Tibial nerve (tissue), 4 donors: ENCODE results near the gene UBASH3B. TPM values are rescaled to one million over a fixed set of nuclear protein-coding genes. Genes with fewer than 3 reads are reported as not detected.

Experiments
- DNase-seq, 2 donors: peaks; one replicate each; pipeline ENCODE4 v3.0.0-alpha.2; 2019; ENCODE audit warnings: low spot score in 2 of 2
- H3K27ac ChIP-seq, 4 donors: fragments of 200-600 bp; sonication (generic) in 3 of 4; one replicate each; pipeline ENCODE4 v1.5.1; 2017 to 2019; ENCODE audit warnings: mild to moderate bottlenecking in 1 of 4
- H3K27me3 ChIP-seq, 2 donors: fragments of 200-600 bp; sonication (generic) in 1 of 2; one replicate each; pipeline versions ENCODE4 v1.5.1 to v1.6.0; 2017 to 2019
- H3K36me3 ChIP-seq, 3 donors: fragments of 200-600 bp; sonication (generic); one replicate each; pipeline ENCODE4 v1.5.1; 2018 to 2019
- H3K4me1 ChIP-seq, 4 donors: fragments of 200-600 bp; sonication (generic) in 3 of 4; one replicate each; pipeline ENCODE4 v1.5.1; 2017 to 2019
- H3K4me3 ChIP-seq, 4 donors: fragments of 200-600 bp; sonication (generic) in 3 of 4; one replicate each; pipeline ENCODE4 v1.5.1; 2017 to 2019; ENCODE audit warnings: mild to moderate bottlenecking in 1 of 4, moderate library complexity in 1 of 4
- H3K9me3 ChIP-seq, 4 donors: fragments of 200-600 bp; sonication (generic) in 3 of 4; one replicate each; pipeline ENCODE4 v1.5.1; 2017 to 2019
- EP300 ChIP-seq, 2 donors: sonication (generic); formaldehyde crosslinking; IDR thresholded peaks; one replicate each; pipeline ENCODE4 v1.6.1; 2017; ENCODE audit warnings: antibody characterized with exemption in 2 of 2, mild to moderate bottlenecking in 1 of 2
- POLR2A ChIP-seq, 2 donors: fragments of 450-650 bp; IDR thresholded peaks; one replicate each; pipeline ENCODE4 v1.6.1; 2017; ENCODE audit warnings: antibody characterized with exemption in 2 of 2, mild to moderate bottlenecking in 2 of 2, moderate library complexity in 2 of 2
- WGBS, 2 donors: methylation state at CpG; one replicate each; pipeline ENCODE4 v1.1.5; 2018; 5-methylcytosine and 5-hydroxymethylcytosine counted together
- total RNA-seq, 4 donors: library from RNA; depleted of rRNA; stranded (reverse); fragments of >200 nt; gene quantifications; one replicate each; pipeline ENCODE4 v1.1.0, GENCODE V29; 2016
- TF ChIP-seq, protein P1 (sequence below), 5 experiments: fragments of 200-600 bp in 3 of 5; fragments of 450-650 bp in 2 of 5; sonication (generic) in 3 of 5; IDR thresholded peaks; one replicate each; pipeline ENCODE4 v1.5.1; 2016 to 2019; ENCODE audit warnings: antibody characterized with exemption in 5 of 5, mild to moderate bottlenecking in 3 of 5, moderate library complexity in 2 of 5

UBASH3B gene
- total RNA-seq, 4 donors from 2014 or later, result 0.66 to 5.1 (median 1.8) TPM

DNA sequence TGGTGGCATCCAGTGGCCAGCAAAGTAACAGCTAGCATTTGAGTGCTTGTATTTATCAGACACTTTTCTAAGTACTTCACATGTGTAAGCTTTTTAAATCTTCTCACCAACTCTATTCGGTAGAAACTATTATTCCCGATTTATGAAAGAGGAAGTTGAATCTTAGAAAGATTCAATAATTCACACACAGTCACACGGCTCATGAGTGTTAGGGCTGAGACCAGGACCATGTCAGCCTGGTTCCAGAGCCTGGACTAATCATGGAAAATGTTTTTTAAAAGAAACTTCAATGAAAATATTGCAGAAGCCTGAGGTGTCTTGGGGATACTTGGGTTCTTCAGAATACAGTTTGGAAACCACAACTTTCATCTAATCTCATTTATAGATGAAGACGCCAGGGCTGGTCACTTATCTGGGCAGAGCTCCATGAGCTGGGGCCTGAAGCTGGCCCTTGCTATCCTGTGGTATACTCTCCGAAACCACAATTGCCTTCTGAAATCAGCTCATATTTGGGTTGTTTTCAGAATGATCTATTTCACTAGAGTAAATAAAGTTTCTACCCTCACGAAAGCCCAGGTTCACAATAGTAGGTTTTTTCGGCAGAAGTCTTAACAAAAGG, 178.4 kb downstream of the UBASH3B start:
- Histone ChIP-seq H3K36me3 (no peaks in the 10 kb centered on the region), H3K27ac (peak overlapping the region in 1 of 4 donors; percentile 0), H3K27me3 (no peaks in the 10 kb centered on the region), H3K4me3 (no peak overlapping the region), H3K4me1 (no peaks in the 10 kb centered on the region), H3K9me3 (no peaks in the 10 kb centered on the region)
- WGBS, 2 donors, result 69% methylated on average over 7 of the region's 7 CpGs
- no peak for DNase-seq
- TF ChIP-seq, protein P1, sequence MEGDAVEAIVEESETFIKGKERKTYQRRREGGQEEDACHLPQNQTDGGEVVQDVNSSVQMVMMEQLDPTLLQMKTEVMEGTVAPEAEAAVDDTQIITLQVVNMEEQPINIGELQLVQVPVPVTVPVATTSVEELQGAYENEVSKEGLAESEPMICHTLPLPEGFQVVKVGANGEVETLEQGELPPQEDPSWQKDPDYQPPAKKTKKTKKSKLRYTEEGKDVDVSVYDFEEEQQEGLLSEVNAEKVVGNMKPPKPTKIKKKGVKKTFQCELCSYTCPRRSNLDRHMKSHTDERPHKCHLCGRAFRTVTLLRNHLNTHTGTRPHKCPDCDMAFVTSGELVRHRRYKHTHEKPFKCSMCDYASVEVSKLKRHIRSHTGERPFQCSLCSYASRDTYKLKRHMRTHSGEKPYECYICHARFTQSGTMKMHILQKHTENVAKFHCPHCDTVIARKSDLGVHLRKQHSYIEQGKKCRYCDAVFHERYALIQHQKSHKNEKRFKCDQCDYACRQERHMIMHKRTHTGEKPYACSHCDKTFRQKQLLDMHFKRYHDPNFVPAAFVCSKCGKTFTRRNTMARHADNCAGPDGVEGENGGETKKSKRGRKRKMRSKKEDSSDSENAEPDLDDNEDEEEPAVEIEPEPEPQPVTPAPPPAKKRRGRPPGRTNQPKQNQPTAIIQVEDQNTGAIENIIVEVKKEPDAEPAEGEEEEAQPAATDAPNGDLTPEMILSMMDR (IDR thresholded peaks at IDR 0.05), result no peak
- TF ChIP-seq EP300 (IDR thresholded peaks at IDR 0.05) (no peak), POLR2A (IDR thresholded peaks at IDR 0.05) (no peak)

DNA sequence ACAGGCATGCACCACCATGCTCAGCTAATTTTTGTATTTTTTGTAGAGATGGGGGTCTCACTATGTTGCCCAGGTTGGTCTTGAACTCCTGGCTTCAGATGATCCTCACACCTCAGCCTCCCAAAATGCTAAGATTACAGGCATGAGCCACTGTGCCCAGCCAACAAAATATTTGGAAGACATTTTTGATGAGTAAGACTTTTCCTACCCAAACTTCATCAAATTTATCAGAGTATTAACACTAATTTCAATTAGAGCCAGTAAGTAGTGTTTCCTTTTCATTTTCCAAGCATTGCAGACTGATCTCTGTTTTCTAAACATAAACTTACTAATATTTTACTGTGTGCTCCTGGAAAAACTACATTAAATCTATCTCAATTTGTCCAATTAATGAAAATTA, 181.4 kb downstream of the UBASH3B start:
- H3K4me1 ChIP-seq, result no peaks in the 10 kb centered on the region
- no peak for DNase-seq
- H3K4me3 ChIP-seq, result no peak overlapping the region

DNA sequence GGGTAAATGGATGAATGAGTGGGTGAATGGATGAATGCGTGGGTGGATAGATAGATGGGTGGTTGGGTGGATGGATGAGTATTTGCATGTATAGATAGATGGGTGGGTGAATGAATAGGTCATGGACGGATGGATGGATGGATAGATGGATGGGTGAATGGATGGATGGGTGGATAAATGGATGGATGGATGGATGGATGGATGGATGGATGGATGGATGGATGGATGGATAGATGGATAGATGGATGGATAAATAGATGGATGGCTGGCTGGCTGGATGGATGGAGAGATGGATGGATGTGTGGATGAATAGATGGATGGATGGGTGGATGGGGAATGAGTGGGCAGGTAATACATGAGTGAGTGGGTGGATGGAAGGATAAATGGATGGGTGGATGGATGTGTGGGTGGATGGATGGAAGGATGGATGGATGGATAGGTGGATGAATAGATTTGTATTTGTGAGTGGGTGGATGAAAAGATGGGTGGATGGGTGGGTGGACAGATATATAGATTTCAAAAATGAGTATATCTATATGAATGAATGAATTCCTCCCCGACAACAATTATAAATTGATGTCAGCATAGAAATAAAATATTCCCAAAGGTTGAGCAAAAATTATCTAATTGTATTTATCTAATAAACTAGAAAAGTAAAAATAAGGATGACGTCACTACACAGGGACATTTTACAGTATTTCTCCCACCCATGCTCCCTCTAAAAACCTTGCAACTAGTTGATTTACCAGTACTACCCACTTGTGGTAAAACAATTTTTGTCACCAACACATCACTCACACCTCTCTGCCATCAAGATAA, 182.2 kb downstream of the UBASH3B start:
- TF ChIP-seq, protein P1 (IDR thresholded peaks at IDR 0.05), result no peak
- TF ChIP-seq EP300 (IDR thresholded peaks at IDR 0.05) (no peak), POLR2A (IDR thresholded peaks at IDR 0.05) (no peak)
- Histone ChIP-seq H3K4me3 (no peak overlapping the region), H3K4me1 (no peaks in the 10 kb centered on the region), H3K9me3 (no peaks in the 10 kb centered on the region), H3K27me3 (no peaks in the 10 kb centered on the region), H3K36me3 (no peaks in the 10 kb centered on the region), H3K27ac (no peak overlapping the region)
- no peak for DNase-seq
- 95% methylated on average over 4 of the region's 4 CpGs for WGBS, 2 donors

More for the DNA sequence above, 181.4 kb downstream of the UBASH3B start:
- TF ChIP-seq EP300 (IDR thresholded peaks at IDR 0.05), result no peak
- TF ChIP-seq, protein P1 (IDR thresholded peaks at IDR 0.05), result no peak
- no peak for TF ChIP-seq POLR2A (IDR thresholded peaks at IDR 0.05)
- H3K36me3 ChIP-seq, result no peaks in the 10 kb centered on the region
- H3K27me3 ChIP-seq, result no peaks in the 10 kb centered on the region
- no peaks in the 10 kb centered on the region for H3K9me3 ChIP-seq
- no peak overlapping the region for H3K27ac ChIP-seq

DNA sequence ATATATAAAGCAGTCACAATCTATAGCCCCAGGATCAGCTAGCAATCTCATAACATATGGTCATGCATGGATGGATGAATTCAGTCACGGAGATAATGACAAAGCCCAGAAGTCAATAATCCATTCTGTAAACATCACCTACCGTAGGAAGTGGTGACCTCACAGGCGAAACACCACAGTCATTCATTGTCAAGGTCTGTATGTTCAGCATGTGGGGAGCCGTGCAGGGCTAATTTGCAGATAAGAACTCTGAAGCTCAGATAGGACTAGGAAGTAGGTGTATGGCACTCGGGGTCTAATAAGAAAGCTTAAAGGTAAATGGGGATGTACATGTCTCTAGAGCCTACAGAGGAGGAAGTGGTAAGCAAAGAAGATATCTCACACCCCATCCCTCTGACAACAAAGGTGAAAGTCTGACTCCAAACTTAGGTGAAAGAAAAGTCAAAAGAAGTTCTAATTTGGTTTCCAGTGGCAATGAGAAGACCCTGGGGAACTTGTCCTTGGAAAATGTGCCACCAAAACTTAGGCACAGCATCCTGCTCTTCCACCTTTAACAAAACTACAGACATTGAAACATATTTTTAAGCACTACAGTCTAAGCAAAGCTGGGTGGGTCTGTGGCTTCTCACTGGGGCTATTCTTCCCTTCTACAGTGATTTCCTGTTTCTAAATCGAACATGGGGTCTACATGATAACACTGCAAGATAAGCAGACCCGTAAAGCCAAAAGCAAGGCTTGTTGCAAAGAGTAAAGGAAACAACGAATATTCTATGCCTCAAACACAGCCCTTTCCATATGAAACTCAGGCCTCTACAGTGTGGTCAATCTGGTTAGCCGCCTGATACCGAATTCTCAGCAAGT, 188.0 kb downstream of the UBASH3B start:
- Histone ChIP-seq H3K27ac (peak overlapping the region in 1 of 4 donors; percentile 46), H3K9me3 (no peaks in the 10 kb centered on the region), H3K27me3 (no peaks in the 10 kb centered on the region), H3K4me3 (no peak overlapping the region), H3K36me3 (no peaks in the 10 kb centered on the region), H3K4me1 (no peaks in the 10 kb centered on the region)
- DNase-seq, result no peak
- TF ChIP-seq POLR2A (IDR thresholded peaks at IDR 0.05), result no peak
- no peak for TF ChIP-seq EP300 (IDR thresholded peaks at IDR 0.05)
- TF ChIP-seq, protein P1 (IDR thresholded peaks at IDR 0.05), result no peak
- 71 to 73% methylated on average over 10 of the region's 10 CpGs for WGBS, 2 donors
